ENCODE measurements around the gene SUSD6. TPM values are rescaled to one million over a fixed set of nuclear protein-coding genes. Genes with fewer than 3 reads are reported as not detected.

The SUSD6 gene
- total RNA-seq, 1 experiment from 2014 or later: 5.8 TPM

DNA sequence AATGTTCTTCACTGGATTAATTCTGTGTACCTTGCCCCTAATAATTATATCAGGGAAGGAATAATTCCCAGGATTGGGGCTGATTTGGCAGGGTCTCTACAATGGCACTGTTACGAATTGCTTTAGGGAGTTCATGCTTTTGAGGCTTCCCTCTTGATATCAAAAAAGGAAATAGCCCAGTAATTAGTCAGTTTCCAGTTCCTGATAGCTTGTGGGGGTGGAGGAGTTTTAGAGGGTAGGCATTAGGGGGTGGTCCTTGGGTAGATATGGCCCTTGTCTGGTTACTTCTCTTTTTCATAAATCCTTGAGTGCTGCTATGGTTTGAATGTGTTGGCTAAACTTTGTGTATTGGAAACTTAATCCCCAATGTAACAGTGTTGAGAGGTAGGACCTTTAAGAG is 149.4 kb downstream of the SUSD6 start:
- no peak for DNase-seq (ENCODE audit: low read depth)

DNA sequence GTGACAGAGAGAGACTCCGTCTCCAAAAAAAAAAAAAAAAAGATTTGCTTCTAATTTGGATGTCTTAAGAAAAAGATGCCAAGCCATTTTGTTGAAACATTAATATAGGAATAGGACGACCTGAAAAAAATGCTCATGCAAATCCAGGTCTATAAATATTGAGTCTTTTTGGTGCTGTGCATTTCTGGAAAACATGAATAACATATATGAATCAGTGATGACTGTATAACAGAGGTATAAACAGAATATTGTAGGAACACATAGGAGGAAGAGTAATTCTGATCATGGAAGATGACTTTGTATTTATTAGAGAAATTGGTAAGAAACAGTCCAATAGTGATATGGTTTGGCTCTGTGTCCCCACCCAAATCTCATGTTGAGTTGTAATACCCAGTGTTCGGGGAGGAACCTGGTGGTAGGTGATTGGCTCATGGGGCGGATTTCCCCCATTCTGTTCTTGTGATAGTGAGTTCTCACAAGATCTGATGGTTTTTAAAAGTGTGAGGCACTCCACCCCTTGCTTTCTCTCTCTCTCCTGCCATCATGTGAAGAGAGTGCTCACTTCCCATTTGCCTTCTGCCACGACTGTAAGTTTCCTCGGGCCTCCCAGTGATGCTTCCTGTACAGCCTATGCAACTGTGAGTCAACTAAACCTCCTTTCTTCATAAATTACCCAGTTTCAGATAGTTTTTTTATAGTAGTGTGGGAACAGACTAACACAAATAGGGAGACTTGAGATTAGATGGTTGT is 152.5 kb downstream of the SUSD6 start:
- DNase-seq (ENCODE audit: low read depth): no peak

Other genes with a start within 250 kb of the SUSD6 start
- 125 and 126 TPM in 2 replicates for gene ERH, start 213.3 kb upstream of the SUSD6 start, total RNA-seq (2014; rRNA removed; shearing (Covaris generic))
- 80.9 and 88.7 TPM in 2 replicates for gene SLC39A9, start 212.9 kb upstream of the SUSD6 start, total RNA-seq (2014; rRNA removed; shearing (Covaris generic))
- gene PLEKHD1, start 126.9 kb upstream of the SUSD6 start, total RNA-seq (2014; rRNA removed; shearing (Covaris generic)): not detected in 2 replicates
- gene CCDC177, start 36.7 kb upstream of the SUSD6 start, total RNA-seq (2014; rRNA removed; shearing (Covaris generic)): not detected in 2 replicates
- 67.2 and 76.4 TPM in 2 replicates for gene SRSF5, start 155.5 kb downstream of the SUSD6 start, total RNA-seq (2014; rRNA removed; shearing (Covaris generic))
- gene SLC10A1, start 185.6 kb downstream of the SUSD6 start, total RNA-seq (2014; rRNA removed; shearing (Covaris generic)): not detected in 2 replicates

Data from RPMI7951 (cell line).